ENCODE data around the gene ACIN1. TPM values are rescaled to one million over a fixed set of nuclear protein-coding genes. Genes with fewer than 3 reads are reported as not detected.

Gene ACIN1
- total and polyA plus RNA-seq, 7 donors = 45.2 to 83.2 (median 75.3) TPM

DNA sequence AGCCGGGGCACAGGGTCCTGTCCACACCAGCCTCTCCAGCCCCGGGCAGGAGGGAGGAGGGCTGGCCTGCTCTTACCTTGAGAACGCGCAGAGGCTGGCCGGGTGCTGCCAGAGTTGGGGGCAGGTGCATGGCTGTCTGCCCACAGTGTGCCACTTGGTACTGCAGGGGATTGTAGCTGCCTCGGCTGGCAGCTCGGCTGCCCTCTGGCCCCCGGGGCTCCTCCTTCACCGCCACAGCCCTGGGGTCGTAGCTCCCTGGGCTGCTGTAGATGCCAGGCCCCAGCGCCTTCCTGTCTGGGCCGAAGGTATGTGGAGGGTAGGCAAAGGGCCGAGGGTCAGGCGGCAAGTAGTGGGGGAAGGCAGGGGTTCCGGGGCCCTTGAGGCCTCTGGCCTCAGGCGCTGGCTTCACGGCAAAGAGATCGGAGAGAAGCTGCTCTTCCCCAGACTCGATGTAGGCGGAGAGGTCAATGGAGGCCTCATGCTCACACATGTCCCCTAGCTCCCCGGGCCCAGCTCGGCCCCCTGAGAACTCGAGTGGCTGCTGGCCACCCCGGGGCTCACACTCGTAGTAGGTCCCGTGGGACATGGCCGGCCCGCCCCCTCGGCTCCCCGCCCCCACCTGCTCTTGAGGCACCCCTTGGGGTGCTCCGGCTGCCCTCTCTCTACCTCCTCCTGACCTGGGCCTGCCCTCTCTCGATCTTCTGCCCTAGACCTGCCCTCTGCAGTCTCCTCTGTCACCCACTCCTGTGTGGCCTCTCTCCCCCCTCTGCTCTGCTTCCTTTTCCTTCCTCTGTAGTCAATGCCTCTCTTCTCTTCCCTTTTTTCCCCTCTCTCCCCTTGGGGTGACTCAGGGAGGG lies 23.8 kb upstream of the ACIN1 start, which contains the start of gene CEBPE:
Gene CEBPE, minus strand, starts transcription at position 750 of the 857 bp plus-strand sequence. Its CDS starts 164 bp downstream, at position 586.
- no peak within 1 kb of the TSS for H3K27ac ChIP-seq

DNA sequence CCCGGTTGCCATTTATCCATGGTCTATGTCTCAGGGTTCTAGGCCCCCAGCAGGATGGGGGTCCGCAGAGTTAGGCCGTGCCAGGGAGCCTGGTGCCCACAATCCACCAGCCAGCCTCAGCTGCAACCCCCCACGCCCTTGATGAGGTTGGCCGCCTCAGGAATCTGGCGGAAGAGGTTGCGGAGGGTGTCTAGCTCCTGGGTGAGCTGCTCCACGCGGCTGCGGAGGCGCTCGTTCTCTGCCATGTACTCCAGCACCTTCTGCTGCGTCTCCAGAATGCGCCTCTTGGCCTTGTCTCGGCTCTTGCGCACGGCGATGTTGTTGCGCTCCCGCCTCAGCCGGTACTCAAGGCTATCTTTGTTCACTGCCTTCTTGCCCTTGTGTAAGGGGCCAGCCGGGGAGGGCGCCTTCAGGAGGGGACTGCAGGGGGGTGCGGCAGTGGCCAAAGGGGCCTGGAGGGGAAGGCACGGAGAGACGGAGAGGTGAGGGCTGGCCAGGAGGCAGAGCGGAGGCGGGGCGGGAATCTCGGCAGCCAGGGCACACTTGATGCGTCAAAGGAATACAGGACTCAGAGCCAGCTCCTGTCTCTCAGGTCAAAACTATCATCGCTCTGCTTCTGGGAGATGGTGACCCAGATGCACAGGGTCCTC lies 22.6 kb upstream of the ACIN1 start:
- Histone ChIP-seq H3K27ac (no peak overlapping the region), H3K4me3 (no peak overlapping the region), H3K27me3 (ENCODE audit: insufficient read depth in 3 of 3, low read length in 2 of 3) (peaks cover 0 to 3% (median 2%) of the 10 kb centered on the region in 3 donors), H3K9me3 (no peaks in the 10 kb centered on the region), H3K36me3 (ENCODE audit: insufficient read depth in 1 of 2, low read depth in 1 of 2) (no peaks in the 10 kb centered on the region), H3K4me1 (peaks cover 13% of the 10 kb centered on the region)
- TF ChIP-seq, protein P1, sequence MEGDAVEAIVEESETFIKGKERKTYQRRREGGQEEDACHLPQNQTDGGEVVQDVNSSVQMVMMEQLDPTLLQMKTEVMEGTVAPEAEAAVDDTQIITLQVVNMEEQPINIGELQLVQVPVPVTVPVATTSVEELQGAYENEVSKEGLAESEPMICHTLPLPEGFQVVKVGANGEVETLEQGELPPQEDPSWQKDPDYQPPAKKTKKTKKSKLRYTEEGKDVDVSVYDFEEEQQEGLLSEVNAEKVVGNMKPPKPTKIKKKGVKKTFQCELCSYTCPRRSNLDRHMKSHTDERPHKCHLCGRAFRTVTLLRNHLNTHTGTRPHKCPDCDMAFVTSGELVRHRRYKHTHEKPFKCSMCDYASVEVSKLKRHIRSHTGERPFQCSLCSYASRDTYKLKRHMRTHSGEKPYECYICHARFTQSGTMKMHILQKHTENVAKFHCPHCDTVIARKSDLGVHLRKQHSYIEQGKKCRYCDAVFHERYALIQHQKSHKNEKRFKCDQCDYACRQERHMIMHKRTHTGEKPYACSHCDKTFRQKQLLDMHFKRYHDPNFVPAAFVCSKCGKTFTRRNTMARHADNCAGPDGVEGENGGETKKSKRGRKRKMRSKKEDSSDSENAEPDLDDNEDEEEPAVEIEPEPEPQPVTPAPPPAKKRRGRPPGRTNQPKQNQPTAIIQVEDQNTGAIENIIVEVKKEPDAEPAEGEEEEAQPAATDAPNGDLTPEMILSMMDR (IDR thresholded peaks at IDR 0.05) = no peak
- intact Hi-C loops (cut with DNase I) = loop anchor here in 1 of 2 donors (5.0 kb wide), 1 partner anchor 160 kb away; no protein-coding TSS in a partner anchor
- WGBS, 3 donors = 86 to 93% (median 89%) methylated on average over 30 to 32 of the region's 32 CpGs
- DNase-seq = no peak
- ATAC-seq = no peak

More for the DNA sequence above, 23.8 kb upstream of the ACIN1 start, which contains the start of gene CEBPE:
- DNase-seq = no peak
- H3K4me1 ChIP-seq = peaks cover 18% of the 10 kb centered on the region
- H3K36me3 ChIP-seq (ENCODE audit: insufficient read depth in 1 of 2, low read depth in 1 of 2) = no peaks in the 10 kb centered on the region
- H3K4me3 ChIP-seq = no peak within 1 kb of the TSS
- TF ChIP-seq, protein P1 (IDR thresholded peaks at IDR 0.05) = no peak
- peaks cover 0 to 3% (median 0%) of the 10 kb centered on the region in 3 donors for H3K27me3 ChIP-seq (ENCODE audit: insufficient read depth in 3 of 3, low read length in 2 of 3)
- no peak for ATAC-seq
- WGBS, 3 donors = 69 to 77% (median 77%) methylated on average over 25 to 32 of the region's 32 CpGs
- intact Hi-C loops (cut with DNase I) = loop anchor here in 1 of 2 donors (5.0 kb wide), 1 partner anchor 159 kb away; no protein-coding TSS in a partner anchor
- H3K9me3 ChIP-seq = no peaks in the 10 kb centered on the region

DNA sequence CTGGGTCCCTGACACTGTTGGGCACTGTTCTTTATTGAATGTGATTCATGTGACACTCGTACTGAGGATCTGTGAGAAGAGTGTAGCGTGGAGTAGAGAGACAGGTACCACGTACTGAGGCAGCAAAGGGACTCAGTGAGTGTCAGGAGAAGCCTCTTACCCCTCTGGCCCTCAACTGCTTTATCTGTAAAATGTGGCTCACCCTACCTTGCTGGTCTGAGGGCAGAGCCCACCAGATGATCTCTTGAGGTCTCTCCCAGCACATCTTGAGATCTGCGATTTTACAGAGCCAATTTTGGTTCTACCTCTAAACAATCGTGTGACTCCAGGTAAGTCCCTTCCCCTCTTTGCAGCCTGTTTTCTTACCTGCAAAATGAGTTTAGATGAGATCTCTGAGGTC lies 21.0 kb upstream of the ACIN1 start:
- H3K9me3 ChIP-seq = no peaks in the 10 kb centered on the region
- TF ChIP-seq, protein P1 (IDR thresholded peaks at IDR 0.05) = no peak
- H3K4me3 ChIP-seq = no peak overlapping the region
- peaks cover 0 to 7% (median 3%) of the 10 kb centered on the region in 3 donors for H3K27me3 ChIP-seq (ENCODE audit: insufficient read depth in 3 of 3, low read length in 2 of 3)
- 82 to 88% (median 87%) methylated on average over 5 of the region's 5 CpGs for WGBS, 3 donors
- no peaks in the 10 kb centered on the region for H3K36me3 ChIP-seq (ENCODE audit: insufficient read depth in 1 of 2, low read depth in 1 of 2)
- no peak overlapping the region for H3K27ac ChIP-seq
- H3K4me1 ChIP-seq = peaks cover 8% of the 10 kb centered on the region
- intact Hi-C loops (cut with DNase I) = loop anchor here in 1 of 2 donors (5.0 kb wide), 1 partner anchor 161 kb away; no protein-coding TSS in a partner anchor
- ATAC-seq (no peak), DNase-seq (no peak)

DNA sequence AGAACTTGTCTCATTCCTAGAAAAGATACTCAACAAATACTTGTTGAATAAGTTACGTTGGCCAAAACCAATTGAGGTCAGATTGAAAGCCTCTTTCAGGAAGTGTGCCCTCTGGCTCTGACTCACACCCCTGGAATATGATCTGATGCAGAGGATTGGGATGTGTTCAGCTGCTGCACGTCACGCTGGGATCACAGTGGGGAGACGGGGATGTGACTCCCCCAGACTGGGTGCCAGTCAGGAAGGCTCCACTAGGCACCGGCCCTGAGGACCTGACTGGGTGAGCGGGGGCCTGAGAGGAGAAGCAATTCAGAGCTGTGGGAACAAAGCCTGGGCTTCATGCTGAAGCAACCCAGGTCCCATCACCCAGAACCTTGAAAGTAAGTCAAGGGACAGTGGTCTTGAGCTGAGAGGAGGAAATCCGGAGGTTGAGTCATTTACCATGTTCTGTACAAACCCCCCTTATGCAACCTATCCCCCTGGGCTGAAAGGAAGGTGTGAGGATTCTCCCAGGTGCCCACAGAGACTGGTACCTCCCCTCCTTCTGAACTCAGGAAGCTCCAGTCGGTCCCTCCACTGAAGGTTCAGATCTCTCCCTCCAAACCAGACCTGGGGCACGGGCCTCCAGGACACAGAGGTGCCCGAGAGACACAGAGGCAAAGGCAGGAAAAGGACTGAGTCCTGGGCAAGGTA lies 20.2 kb upstream of the ACIN1 start:
- no peaks in the 10 kb centered on the region for H3K9me3 ChIP-seq
- H3K27ac ChIP-seq = no peak overlapping the region
- DNase-seq (peak; percentile 52 to 66), ATAC-seq (peak; percentile 78 to 85 (median 80))
- H3K27me3 ChIP-seq (ENCODE audit: insufficient read depth in 3 of 3, low read length in 2 of 3) = peaks cover 0 to 7% (median 3%) of the 10 kb centered on the region in 3 donors
- WGBS, 3 donors = 54 to 64% (median 54%) methylated on average over 10 of the region's 10 CpGs
- H3K36me3 ChIP-seq (ENCODE audit: insufficient read depth in 1 of 2, low read depth in 1 of 2) = no peaks in the 10 kb centered on the region
- TF ChIP-seq, protein P1 (IDR thresholded peaks at IDR 0.05) = no peak
- H3K4me1 ChIP-seq = peaks cover 8% of the 10 kb centered on the region
- intact Hi-C loops (cut with DNase I) = loop anchor here in 1 of 2 donors (5.0 kb wide), 1 partner anchor 162 kb away; no protein-coding TSS in a partner anchor
- no peak overlapping the region for H3K4me3 ChIP-seq
